WTC11 (cell line): Measurements from ENCODE around the gene PPP1R12B. TPM values are rescaled to one million over a fixed set of nuclear protein-coding genes. Genes with fewer than 3 reads are reported as not detected.
"Not testable (repeated sequence)": the region's sequence is repeated elsewhere in the genome, so short reads cannot be mapped to it uniquely, and the experiment has no call there.

Experiments
- ATAC-seq: fragments of 200-7000 bp; cut with Tn5 transposase; 2 replicates; pipeline ENCODE4 v1.10.0; 2021; ENCODE audit warnings: mild to moderate bottlenecking, moderate library complexity
- CTCF ChIA-PET: fragments of 300-600 bp; sonication (Branson Sonifier 250); formaldehyde crosslinking; loops from one replicate; lab custom pipeline; 2021; ENCODE audit warnings: antibody characterized with exemption; lab: Charles Lee
- POLR2A ChIA-PET: fragments of 350-600 bp; sonication (Branson Sonifier 250); formaldehyde crosslinking; loops from one replicate; lab custom pipeline; 2021; ENCODE audit warnings: antibody characterized with exemption; lab: Charles Lee
- DNase-seq: peaks from one replicate; pipeline ENCODE4 v3.0.0; 2021; ENCODE audit warnings: low spot score
- H3K27ac Mint-ChIP-seq: 2 replicates; pipeline ENCODE4 v1.8.0; 2021; ENCODE audit warnings: mixed read lengths
- H3K27me3 Mint-ChIP-seq: 2 replicates; pipeline ENCODE4 v1.8.0; 2021; ENCODE audit warnings: low read depth, mild to moderate bottlenecking, moderate library complexity, mixed read lengths
- H3K36me3 Mint-ChIP-seq: 2 replicates; pipeline ENCODE4 v1.8.0; 2021; ENCODE audit warnings: mixed read lengths
- H3K4me1 Mint-ChIP-seq: 2 replicates; pipeline ENCODE4 v1.8.0; 2022; ENCODE audit warnings: mixed read lengths
- H3K4me3 Mint-ChIP-seq: 2 replicates; pipeline ENCODE4 v1.8.0; 2021; ENCODE audit warnings: mild to moderate bottlenecking, moderate library complexity, mixed read lengths
- H3K9me3 Mint-ChIP-seq: 2 replicates; pipeline ENCODE4 v1.8.0; 2021; ENCODE audit warnings: mixed read lengths
- EMX1 ChIP-seq: fragments of 250-450 bp; sonication (Bioruptor Pico); IDR thresholded peaks from 2 replicates; pipeline ENCODE4 v1.8.0; 2021; ENCODE audit warnings: mild to moderate bottlenecking
- ESRRA ChIP-seq: sonication (generic); formaldehyde crosslinking; IDR thresholded peaks from 2 replicates; pipeline ENCODE4 v1.8.1; 2022; ENCODE audit warnings: mild to moderate bottlenecking, missing genetic modification reagents, borderline replicate concordance
- FOXJ3 ChIP-seq: sonication (generic); formaldehyde crosslinking; IDR thresholded peaks from 2 replicates; pipeline ENCODE4 v1.9.0; 2021; ENCODE audit warnings: missing genetic modification reagents, mild to moderate bottlenecking, borderline replicate concordance
- FOXP1 ChIP-seq: sonication (generic); formaldehyde crosslinking; IDR thresholded peaks from 2 replicates; pipeline ENCODE4 v1.8.0; 2022; ENCODE audit warnings: missing genetic modification reagents, mild to moderate bottlenecking, moderate library complexity, borderline replicate concordance
- GRHL2 ChIP-seq: fragments of 250-450 bp; sonication (Bioruptor Pico); IDR thresholded peaks from 2 replicates; pipeline ENCODE4 v1.8.0; 2022; ENCODE audit warnings: mild to moderate bottlenecking, moderate library complexity; ENCODE audit not compliant: insufficient replicate concordance, severe bottlenecking
- KAT7 ChIP-seq: sonication (generic); formaldehyde crosslinking; IDR thresholded peaks from 2 replicates; pipeline ENCODE4 v1.8.1; 2023; ENCODE audit warnings: missing genetic modification reagents, mild to moderate bottlenecking, borderline replicate concordance
- NFE2L1 ChIP-seq: sonication (generic); formaldehyde crosslinking; IDR thresholded peaks from 2 replicates; pipeline ENCODE4 v1.8.1; 2023; ENCODE audit warnings: missing genetic modification reagents
- NR1H2 ChIP-seq: sonication (generic); formaldehyde crosslinking; IDR thresholded peaks from 2 replicates; pipeline ENCODE4 v1.9.0; 2021; ENCODE audit warnings: mild to moderate bottlenecking, moderate library complexity, missing genetic modification reagents
- SMAD4 ChIP-seq: sonication (generic); formaldehyde crosslinking; IDR thresholded peaks from 2 replicates; pipeline ENCODE4 v1.8.0; 2022; ENCODE audit warnings: mild to moderate bottlenecking, missing genetic modification reagents
- SP1 ChIP-seq: sonication (generic); formaldehyde crosslinking; conservative IDR thresholded peaks from 2 replicates; pipeline ENCODE4 v1.8.1; 2022; ENCODE audit warnings: missing genetic modification reagents
- TCF7 ChIP-seq: sonication (generic); formaldehyde crosslinking; IDR thresholded peaks from 2 replicates; pipeline ENCODE4 v1.8.0; 2022; ENCODE audit warnings: mild to moderate bottlenecking, low read depth, missing genetic modification reagents, moderate library complexity
- TEAD1 ChIP-seq: sonication (generic); formaldehyde crosslinking; IDR thresholded peaks from 2 replicates; pipeline ENCODE4 v1.8.0; 2022; ENCODE audit warnings: mild to moderate bottlenecking, missing genetic modification reagents
- ZBTB21 ChIP-seq: sonication (generic); formaldehyde crosslinking; IDR thresholded peaks from 2 replicates; pipeline ENCODE4 v1.8.1; 2023; ENCODE audit warnings: mild to moderate bottlenecking, missing genetic modification reagents, borderline replicate concordance
- ZNF219 ChIP-seq: sonication (generic); formaldehyde crosslinking; IDR thresholded peaks from 2 replicates; pipeline ENCODE4 v1.8.0; 2023; ENCODE audit warnings: missing genetic modification reagents, mild to moderate bottlenecking, borderline replicate concordance
- ZNF671 ChIP-seq: fragments of 250-450 bp; sonication (Bioruptor Pico); IDR thresholded peaks from 2 replicates; pipeline ENCODE4 v1.8.0; 2021; ENCODE audit warnings: mild to moderate bottlenecking
- total RNA-seq: library from RNA; stranded (reverse); gene quantifications from 3 replicates; pipeline ENCODE4 v1.2.3, GENCODE V29; 2021
- TF ChIP-seq, protein P1 (sequence below): sonication (generic); formaldehyde crosslinking; IDR thresholded peaks from 2 replicates; pipeline ENCODE4 v1.8.0; 2022; ENCODE audit warnings: missing genetic modification reagents
- TF ChIP-seq, protein P2 (sequence below): sonication (generic); formaldehyde crosslinking; IDR thresholded peaks from 2 replicates; pipeline ENCODE4 v1.8.1; 2022; ENCODE audit warnings: low read depth, missing genetic modification reagents, borderline replicate concordance
- TF ChIP-seq, protein P3 (sequence below): sonication (generic); formaldehyde crosslinking; IDR thresholded peaks from 2 replicates; pipeline ENCODE4 v1.8.1; 2023; ENCODE audit warnings: mild to moderate bottlenecking, missing genetic modification reagents

PPP1R12B gene
- total RNA-seq, 1 experiment from 2014 or later, result 19.2 TPM

DNA sequence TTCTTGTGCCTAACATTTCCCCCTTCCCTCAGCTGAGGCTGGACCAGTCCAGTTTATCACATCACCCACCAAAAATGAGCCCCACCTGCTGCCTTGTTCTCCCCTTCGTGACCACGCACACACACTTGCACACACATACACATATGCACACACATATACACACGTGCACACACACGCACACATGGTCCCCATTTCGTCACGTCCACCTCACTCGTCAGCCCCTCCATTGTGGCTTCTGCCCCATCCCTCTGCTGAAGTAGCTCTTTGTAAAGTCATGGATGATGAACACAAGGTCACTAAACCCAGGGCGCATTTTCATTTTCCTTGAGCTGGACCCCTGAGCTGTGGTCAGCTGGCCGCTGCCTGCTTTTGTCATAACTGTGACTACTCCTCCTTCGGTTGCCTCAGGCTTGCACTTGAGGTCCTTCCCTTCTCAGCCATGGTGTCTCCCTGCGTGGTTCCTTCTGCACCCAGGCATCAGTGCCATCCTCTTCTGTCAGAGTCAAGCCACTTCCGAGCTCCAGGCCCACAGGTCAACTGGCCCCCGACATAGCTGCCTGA is 267.9 kb downstream of the PPP1R12B start (continued):
- TF ChIP-seq, protein P1, sequence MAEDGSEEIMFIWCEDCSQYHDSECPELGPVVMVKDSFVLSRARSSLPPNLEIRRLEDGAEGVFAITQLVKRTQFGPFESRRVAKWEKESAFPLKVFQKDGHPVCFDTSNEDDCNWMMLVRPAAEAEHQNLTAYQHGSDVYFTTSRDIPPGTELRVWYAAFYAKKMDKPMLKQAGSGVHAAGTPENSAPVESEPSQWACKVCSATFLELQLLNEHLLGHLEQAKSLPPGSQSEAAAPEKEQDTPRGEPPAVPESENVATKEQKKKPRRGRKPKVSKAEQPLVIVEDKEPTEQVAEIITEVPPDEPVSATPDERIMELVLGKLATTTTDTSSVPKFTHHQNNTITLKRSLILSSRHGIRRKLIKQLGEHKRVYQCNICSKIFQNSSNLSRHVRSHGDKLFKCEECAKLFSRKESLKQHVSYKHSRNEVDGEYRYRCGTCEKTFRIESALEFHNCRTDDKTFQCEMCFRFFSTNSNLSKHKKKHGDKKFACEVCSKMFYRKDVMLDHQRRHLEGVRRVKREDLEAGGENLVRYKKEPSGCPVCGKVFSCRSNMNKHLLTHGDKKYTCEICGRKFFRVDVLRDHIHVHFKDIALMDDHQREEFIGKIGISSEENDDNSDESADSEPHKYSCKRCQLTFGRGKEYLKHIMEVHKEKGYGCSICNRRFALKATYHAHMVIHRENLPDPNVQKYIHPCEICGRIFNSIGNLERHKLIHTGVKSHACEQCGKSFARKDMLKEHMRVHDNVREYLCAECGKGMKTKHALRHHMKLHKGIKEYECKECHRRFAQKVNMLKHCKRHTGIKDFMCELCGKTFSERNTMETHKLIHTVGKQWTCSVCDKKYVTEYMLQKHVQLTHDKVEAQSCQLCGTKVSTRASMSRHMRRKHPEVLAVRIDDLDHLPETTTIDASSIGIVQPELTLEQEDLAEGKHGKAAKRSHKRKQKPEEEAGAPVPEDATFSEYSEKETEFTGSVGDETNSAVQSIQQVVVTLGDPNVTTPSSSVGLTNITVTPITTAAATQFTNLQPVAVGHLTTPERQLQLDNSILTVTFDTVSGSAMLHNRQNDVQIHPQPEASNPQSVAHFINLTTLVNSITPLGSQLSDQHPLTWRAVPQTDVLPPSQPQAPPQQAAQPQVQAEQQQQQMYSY (CRISPR knock-in tag), result no peak
- TF ChIP-seq SP1 (CRISPR knock-in tag) (no peak), NFE2L1 (CRISPR knock-in tag) (no peak), FOXJ3 (CRISPR knock-in tag) (no peak), KAT7 (CRISPR knock-in tag) (no peak), ZNF671 (CRISPR knock-in tag) (no peak), FOXP1 (no peak), SMAD4 (no peak), GRHL2 (no peak), NR1H2 (CRISPR knock-in tag) (no peak), TEAD1 (CRISPR knock-in tag) (no peak), ZNF219 (no peak)
- TF ChIP-seq, protein P2, sequence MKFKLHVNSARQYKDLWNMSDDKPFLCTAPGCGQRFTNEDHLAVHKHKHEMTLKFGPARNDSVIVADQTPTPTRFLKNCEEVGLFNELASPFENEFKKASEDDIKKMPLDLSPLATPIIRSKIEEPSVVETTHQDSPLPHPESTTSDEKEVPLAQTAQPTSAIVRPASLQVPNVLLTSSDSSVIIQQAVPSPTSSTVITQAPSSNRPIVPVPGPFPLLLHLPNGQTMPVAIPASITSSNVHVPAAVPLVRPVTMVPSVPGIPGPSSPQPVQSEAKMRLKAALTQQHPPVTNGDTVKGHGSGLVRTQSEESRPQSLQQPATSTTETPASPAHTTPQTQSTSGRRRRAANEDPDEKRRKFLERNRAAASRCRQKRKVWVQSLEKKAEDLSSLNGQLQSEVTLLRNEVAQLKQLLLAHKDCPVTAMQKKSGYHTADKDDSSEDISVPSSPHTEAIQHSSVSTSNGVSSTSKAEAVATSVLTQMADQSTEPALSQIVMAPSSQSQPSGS (CRISPR knock-in tag), result no peak

DNA sequence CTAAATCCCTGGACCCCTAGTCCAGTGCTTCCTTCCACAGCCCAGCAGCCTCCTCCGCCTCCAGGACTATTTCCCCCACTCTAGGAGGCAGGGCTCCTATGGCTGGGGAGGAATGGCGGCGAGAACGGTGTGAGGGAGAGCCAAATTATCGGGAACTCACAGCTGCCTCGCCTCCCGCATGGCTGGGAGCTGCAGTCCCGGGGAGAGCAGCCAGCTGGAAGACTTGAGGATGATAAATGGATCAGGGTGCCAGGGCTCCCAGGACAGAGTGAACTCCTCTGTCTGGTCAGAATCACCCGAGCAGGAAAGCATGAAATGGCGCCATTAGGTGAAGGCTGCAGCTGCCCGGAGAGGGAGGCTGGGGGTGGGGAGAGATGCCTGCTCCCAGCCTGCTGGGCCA is 270.5 kb downstream of the PPP1R12B start:
- DNase-seq, result not testable (repeated sequence)

DNA sequence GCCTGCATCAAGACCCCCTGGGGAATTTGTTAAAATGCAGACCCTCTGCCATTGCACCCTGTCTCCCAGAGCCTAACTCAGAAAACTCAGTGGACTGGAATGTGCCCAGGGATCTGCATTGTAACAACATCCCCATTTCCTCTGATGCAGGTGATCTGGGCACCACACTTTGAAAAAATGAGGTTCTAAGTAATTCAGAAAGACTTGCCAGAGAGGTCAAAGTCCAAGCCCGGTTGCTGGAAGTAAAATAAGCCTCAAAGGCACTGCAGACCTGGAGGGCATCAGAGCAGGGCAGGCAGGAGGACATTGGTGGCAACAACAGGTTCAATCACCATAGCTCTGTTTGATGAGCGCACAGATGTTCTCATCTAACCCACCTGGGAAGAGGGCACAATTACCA is 271.0 kb downstream of the PPP1R12B start:
- no peaks in the 10 kb centered on the region; the same call in 1 of the 2 replicates for H3K9me3 Mint-ChIP-seq
- no peak overlapping the region for H3K27ac Mint-ChIP-seq
- POLR2A ChIA-PET, result no interaction called here
- DNase-seq, result no peak
- TF ChIP-seq EMX1 (CRISPR knock-in tag) (no peak), ESRRA (CRISPR knock-in tag) (no peak), ZBTB21 (CRISPR knock-in tag) (no peak), TCF7 (CRISPR knock-in tag) (no peak)
- TF ChIP-seq, protein P3, sequence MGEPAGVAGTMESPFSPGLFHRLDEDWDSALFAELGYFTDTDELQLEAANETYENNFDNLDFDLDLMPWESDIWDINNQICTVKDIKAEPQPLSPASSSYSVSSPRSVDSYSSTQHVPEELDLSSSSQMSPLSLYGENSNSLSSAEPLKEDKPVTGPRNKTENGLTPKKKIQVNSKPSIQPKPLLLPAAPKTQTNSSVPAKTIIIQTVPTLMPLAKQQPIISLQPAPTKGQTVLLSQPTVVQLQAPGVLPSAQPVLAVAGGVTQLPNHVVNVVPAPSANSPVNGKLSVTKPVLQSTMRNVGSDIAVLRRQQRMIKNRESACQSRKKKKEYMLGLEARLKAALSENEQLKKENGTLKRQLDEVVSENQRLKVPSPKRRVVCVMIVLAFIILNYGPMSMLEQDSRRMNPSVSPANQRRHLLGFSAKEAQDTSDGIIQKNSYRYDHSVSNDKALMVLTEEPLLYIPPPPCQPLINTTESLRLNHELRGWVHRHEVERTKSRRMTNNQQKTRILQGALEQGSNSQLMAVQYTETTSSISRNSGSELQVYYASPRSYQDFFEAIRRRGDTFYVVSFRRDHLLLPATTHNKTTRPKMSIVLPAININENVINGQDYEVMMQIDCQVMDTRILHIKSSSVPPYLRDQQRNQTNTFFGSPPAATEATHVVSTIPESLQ (CRISPR knock-in tag), result no peak
- CTCF ChIA-PET, result interaction anchor here (0.6 kb wide), 1 partner anchor 405 kb away, joined by 3 read pairs; no protein-coding TSS in a partner anchor
- peaks cover 3% of the 10 kb centered on the region; the same call in 1 of the 2 replicates for H3K36me3 Mint-ChIP-seq
- H3K4me1 Mint-ChIP-seq, result peaks cover 31% of the 10 kb centered on the region
- no peak for ATAC-seq
- no peak overlapping the region for H3K4me3 Mint-ChIP-seq
- H3K27me3 Mint-ChIP-seq, result no peaks in the 10 kb centered on the region

More for the DNA sequence above, 270.5 kb downstream of the PPP1R12B start:
- peaks cover 31% of the 10 kb centered on the region for H3K4me1 Mint-ChIP-seq
- H3K9me3 Mint-ChIP-seq, H3K27ac Mint-ChIP-seq, POLR2A ChIA-PET, H3K27me3 Mint-ChIP-seq, H3K36me3 Mint-ChIP-seq, ATAC-seq, H3K4me3 Mint-ChIP-seq: not testable (repeated sequence)
- CTCF ChIA-PET, result interaction anchor here (0.6 kb wide), 1 partner anchor 404 kb away, joined by 3 read pairs; no protein-coding TSS in a partner anchor

DNA sequence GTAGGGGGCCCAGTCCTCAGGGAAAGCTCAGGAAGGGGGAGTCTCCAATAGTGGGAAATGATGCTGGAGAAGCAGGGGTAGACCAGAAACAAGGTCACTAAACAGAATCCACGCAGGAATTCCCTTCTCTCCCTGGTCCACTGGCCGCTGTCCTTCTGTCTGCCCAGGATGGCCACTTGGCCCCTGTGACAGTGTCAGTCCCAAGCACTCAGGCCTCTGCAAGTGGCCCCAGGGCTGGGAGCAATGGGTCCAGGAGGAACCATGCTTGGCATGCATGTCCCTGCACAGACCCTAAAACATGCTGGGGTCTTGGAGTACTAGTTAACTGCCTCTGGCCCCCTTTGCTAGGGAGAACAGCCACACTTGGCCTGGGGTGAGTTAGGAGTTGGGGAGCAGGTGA is 271.5 kb downstream of the PPP1R12B start:
- DNase-seq, H3K27me3 Mint-ChIP-seq, POLR2A ChIA-PET, CTCF ChIA-PET, H3K9me3 Mint-ChIP-seq, H3K27ac Mint-ChIP-seq, ATAC-seq, H3K36me3 Mint-ChIP-seq, H3K4me3 Mint-ChIP-seq: not testable (repeated sequence)
- peaks cover 31% of the 10 kb centered on the region for H3K4me1 Mint-ChIP-seq
